Testis (tissue), 2 donors: ENCODE results near the gene ELK4.

Experiments used
- POLR2A ChIP-seq: fragments of 450-650 bp; IDR thresholded peaks from one replicate; pipeline ENCODE4 v1.6.1; 2017; ENCODE audit warnings: antibody characterized with exemption, mild to moderate bottlenecking, moderate library complexity
- TF ChIP-seq, protein P1 (sequence below), 3 experiments: fragments of 450-650 bp in 2 of 3; fragments of 200-600 bp in 1 of 3; sonication (generic) in 1 of 3; IDR thresholded peaks; one replicate each; pipeline ENCODE4 v1.5.1; 2016 to 2019; ENCODE audit warnings: antibody characterized with exemption in 3 of 3, mild to moderate bottlenecking in 2 of 3, moderate library complexity in 1 of 3

- TF ChIP-seq POLR2A: no peak
- TF ChIP-seq, protein P1, sequence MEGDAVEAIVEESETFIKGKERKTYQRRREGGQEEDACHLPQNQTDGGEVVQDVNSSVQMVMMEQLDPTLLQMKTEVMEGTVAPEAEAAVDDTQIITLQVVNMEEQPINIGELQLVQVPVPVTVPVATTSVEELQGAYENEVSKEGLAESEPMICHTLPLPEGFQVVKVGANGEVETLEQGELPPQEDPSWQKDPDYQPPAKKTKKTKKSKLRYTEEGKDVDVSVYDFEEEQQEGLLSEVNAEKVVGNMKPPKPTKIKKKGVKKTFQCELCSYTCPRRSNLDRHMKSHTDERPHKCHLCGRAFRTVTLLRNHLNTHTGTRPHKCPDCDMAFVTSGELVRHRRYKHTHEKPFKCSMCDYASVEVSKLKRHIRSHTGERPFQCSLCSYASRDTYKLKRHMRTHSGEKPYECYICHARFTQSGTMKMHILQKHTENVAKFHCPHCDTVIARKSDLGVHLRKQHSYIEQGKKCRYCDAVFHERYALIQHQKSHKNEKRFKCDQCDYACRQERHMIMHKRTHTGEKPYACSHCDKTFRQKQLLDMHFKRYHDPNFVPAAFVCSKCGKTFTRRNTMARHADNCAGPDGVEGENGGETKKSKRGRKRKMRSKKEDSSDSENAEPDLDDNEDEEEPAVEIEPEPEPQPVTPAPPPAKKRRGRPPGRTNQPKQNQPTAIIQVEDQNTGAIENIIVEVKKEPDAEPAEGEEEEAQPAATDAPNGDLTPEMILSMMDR (IDR thresholded peaks at IDR 0.05): no peak
Measured at GRCh38 chr1:205596876-205597275, 34.9 kb downstream of the ELK4 start.
